D341Med (cell line): ENCODE results near the gene GATAD1.
"Not testable (repeated sequence)": the region's sequence is repeated elsewhere in the genome, so short reads cannot be mapped to it uniquely, and the experiment has no call there.

ENCODE experiments used
- DNase-seq: peaks from one replicate; pipeline ENCODE4 v3.0.0; 2012; ENCODE audit warnings: low spot score

The GATAD1 gene, protein sequence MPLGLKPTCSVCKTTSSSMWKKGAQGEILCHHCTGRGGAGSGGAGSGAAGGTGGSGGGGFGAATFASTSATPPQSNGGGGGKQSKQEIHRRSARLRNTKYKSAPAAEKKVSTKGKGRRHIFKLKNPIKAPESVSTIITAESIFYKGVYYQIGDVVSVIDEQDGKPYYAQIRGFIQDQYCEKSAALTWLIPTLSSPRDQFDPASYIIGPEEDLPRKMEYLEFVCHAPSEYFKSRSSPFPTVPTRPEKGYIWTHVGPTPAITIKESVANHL

DNA sequence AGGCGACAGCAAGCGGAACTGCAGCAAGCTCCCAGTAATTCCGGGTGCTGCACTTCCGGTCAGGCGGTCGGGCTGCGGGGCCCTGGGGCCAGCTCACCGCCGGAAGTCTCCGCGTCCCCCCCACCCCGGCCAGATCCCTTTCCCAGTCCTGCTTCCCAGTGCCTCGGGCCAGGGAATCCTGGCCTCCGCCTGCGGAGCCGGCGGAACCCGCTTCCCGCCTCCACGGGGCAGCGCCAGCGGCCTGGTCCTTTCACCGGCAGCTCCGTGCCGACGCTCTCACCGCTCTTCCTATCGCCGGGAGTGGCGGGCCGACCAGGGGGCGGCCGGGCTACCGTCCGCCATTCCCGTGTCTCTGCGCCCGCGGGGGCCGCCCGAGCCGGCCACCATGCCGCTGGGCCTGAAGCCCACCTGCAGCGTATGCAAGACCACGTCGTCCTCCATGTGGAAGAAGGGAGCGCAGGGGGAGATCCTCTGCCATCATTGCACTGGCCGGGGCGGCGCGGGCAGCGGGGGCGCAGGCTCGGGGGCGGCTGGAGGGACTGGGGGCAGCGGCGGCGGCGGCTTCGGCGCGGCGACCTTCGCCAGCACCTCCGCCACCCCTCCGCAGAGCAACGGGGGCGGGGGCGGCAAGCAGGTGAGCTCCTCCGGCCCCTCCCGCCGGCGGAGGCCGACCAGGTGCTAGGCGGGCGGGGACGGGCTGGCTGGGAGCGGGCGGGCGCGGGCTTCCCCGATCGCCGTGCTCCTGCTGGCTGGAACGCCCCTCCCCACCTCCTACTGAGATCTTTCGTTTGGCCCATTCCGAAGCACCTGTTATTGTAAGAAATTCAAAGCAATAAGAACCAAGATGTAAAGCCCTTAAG is at the start of gene GATAD1:
GATAD1 (plus strand) TSS at position 138 of the 860 bp plus-strand sequence; CDS start at position 386, 248 bp downstream.
- DNase-seq = peak; percentile 94

GRCh38 chr7:92397542-92397941 is 49.7 kb upstream of the GATAD1 start:
- no peak for DNase-seq

DNA sequence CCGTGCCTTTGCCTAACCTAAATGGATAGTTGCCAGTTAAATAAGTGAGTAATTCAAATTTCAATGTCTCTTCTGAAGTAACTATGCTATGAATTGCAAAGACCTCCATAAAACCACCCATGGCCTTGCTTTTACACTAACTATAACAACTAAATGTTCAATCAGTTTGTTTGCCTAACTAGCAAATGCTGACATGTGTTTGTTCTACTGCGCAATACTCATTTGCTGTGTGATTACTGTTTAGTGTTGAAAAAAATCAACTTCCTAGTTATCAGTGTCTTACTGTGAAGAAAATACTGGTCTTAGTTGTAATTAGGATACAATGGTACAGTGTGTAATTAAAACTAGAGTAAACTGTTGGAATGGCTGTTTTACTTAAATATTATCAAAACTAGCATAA is 47.3 kb upstream of the GATAD1 start:
- DNase-seq = no peak

DNA sequence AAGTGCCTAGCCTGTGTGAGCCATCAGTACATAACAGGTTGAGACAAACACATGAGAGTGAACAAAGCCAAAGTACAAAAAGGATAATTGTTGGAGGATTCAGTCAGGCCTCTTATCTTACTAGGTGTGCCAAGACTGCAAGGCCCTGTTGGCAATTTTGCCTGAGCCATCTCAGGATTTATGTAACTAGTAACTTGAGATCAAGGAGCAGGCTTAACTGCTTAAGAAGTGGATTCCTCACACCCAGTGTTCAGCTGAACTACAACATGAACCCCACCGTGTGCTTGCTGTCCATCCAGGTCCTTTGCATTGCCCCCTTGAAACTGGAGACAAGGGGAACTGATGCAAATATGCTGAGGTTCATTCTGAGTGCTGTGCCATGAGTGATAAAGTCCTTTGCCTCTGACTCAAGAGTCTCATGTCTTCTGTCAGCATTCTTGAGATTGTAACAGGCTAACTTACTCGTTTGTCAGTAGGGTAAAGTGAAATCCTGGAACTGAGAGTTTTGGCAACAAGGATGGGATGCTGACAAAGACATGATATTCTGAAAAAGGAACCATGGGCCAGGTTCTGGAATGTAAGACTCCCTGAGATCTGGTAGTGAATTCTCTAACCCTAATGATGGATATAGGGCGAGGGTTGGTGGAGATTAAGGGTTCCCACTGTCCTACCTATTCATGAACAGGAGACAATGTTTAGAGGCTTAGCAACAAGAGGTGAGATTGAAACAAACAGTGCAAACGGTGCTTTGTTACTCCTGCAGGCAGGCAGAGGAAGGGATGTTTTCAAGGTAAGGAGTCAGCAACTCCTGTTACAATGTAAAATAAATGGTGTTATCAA is 44.1 kb upstream of the GATAD1 start:
- DNase-seq = no peak

DNA sequence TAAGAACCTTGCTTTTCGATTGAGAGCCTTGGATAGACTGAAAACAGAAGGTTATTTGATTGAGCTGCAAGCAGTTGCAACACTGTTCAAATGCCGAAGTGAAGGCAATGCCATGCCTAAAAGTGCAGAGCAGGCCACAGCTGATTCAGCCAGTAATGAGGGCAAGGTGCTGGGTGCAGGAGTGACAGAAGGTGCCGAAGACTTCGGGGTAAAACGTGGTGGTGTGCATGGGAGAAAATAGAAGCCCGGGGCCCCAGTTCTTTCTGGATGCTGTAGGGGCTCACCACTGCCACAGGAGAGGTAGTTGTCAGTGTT is 43.6 kb upstream of the GATAD1 start:
- DNase-seq = no peak

GRCh38 chr7:92404170-92404614 is 43.1 kb upstream of the GATAD1 start:
- DNase-seq = no peak

DNA sequence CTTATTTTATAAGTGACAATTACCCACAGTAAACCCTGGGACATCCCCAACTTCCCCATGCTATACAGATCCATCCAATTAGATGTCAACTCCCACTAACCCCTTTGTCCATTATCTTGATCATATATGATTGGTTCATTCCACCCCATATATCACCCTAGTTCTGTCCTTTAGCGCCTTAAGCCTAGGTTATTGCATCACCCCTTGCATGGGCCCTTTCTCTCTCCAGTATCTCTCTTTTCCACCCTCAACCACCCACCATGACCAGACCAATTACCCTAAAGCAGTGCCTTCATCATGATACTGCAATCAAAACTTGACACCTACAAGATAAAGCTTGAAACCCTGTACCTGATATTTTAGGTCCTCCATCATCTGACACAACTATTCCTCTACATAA is 37.9 kb upstream of the GATAD1 start:
- DNase-seq = no peak

DNA sequence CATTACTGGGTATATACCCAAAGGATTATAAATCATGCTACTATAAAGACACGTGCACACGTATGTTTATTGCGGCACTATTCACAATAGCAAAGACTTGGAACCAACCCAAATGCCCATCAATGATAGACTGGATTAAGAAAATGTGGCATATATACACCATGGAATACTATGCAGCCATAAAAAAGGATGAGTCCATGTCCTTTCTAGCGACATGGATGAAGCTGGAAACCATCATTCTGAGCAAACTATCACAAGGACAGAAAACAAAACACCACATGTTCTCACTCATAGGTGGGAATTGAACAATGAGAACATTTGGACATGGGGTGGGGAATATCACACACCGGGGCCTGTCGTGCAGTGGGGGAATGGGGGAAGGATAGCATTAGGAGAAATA is 37.1 kb upstream of the GATAD1 start:
- DNase-seq = not testable (repeated sequence)

GRCh38 chr7:92412745-92413144 is 34.5 kb upstream of the GATAD1 start:
- DNase-seq = no peak

DNA sequence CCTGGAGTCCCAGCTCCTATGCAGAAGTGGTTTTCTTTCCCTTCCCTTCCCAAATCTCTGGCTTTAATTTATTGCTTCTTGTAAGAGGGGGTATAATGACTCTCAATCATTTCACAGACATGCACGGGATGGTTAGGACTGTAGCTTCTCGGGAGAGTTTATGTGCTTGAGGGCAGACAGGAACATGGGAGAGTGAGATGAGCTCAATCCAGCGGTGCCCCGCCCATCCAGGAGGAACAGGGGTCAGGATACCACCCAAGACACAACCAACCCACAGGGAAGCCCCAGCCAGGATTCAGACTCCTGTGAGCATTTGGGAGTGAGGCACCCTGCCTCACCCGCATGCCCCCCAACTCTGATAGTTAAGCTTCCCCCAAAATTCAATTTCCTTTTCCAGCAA is 33.7 kb upstream of the GATAD1 start:
- no peak for DNase-seq

DNA sequence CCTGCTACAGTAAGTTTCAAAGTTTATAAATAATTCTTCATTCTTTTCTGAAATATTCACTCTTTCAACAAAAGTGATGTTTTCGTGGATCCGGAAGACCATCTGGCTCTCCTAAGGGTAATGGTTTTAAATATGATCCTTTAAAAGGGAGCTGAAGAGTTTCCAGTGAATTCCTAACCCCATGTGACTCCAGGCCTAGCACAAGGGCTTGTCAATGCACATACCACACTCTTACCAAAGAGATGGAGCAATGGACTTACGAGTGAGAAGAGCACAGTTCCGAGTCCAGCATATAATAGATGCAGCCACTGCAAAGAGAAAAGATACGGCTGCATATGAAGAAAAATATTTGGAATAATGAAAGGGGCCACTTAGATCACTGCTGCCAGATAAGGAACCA is 32.1 kb upstream of the GATAD1 start:
- no peak for DNase-seq

- DNase-seq = no peak
Observed at GRCh38 chr7:92417913-92418312, 29.4 kb upstream of the GATAD1 start.

DNA sequence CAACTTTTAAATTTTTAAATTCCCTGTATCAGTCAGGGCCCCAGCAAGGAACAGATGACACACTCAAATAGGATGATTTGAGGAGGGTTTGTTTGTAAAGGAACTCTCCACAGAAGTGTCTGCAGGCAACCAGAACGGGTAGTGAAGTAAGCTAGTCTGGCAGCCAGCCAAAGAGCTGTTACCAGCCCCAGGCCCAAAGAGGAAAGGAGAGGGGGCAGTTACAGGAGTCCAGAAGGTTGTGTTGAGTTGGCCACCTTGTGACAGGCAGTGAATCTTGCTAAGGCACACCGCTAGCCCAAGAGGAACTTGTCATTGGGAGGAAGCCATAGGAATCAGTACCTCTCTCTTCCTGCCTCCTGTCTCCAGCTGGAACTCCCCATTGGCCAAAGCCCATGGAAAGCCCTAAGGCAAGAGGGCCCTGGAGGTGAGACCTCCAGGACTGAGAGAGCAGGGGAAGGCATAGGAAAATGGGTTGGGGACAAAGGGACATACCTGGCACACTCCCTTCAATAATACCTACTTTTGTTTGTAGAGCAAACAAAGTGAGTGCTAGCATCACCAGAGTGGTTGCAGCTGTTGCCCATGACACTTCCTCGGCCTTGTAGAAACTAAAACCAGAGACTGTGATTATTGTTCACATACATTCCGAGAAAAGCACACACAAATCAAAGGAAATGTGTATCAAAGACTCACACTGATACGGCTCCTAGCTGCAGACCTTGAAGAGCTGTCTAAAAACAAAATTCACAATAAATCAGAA is 25.4 kb upstream of the GATAD1 start:
- DNase-seq = no peak

- no peak for DNase-seq
Observed at GRCh38 chr7:92422926-92423325, 24.4 kb upstream of the GATAD1 start.

GRCh38 chr7:92423710-92424131 is 23.6 kb upstream of the GATAD1 start:
- DNase-seq = no peak

GRCh38 chr7:92425311-92425947 is 21.9 kb upstream of the GATAD1 start:
- DNase-seq = no peak

DNA sequence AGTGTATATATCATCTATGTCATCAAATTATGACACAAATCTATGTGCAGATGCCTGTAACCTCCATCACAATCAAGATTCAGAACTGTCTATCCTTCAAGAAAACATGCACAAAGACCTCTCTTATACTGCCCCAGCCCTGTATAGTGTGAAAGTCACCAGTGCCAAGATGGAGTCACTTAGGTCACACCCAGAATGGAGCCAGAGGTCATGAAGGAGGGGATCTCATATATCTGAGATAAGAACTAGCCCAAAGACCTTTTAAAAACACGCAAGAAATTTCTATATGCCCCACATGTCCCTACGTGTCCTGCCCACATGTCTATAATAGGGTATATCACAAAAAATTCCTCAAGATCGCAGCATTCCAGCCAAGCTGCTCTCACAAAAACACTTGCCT is 20.1 kb upstream of the GATAD1 start:
- no peak for DNase-seq

DNA sequence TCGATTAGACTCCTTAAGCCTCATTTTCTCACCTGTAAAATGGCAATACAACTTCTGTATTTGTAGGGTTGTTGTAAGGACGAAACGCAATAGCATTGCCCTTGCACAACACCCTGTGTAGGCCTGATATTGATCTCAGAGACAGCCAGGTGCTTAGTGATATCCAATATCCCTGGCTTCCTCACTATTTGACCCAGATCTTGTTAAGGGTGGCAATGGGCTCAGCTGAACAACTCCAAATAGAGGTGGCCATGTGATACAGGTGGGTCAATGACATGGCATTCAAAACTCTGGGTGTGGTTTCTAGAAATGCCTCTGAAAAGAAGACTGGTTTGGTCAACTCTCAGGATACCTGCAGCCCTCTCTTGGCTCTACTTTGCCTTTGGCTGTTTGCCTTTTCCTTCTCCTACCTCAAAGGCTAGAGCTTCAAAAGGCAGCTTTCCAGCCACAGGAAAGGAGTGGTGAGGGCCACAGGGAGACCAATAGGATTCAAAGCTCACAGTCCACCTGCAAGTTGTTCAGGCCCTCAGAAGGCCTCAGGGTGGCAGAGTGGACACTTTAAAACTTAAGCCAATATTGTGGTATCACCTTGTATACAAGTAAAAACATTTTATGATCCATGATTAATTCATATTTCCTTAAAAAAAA is 14.9 kb upstream of the GATAD1 start:
- no peak for DNase-seq

DNA sequence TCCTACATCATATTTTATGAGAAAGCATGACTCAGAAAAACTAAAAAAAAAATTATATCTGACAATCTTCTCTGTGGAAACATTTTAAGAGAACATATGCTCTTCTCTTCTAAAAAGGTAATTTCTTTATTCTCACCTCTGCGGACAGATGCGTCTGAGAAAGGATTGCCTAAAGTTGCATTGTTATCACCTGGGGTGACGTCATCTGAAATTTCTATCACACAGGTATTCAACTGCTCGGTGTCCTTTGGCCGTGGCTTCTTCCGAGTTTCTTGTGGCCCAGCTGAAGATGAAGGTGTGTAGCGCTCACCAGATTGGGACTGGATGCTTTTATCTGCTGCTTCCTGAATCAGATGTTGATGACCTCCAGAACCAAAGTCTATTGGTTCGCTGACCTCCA is 14.3 kb upstream of the GATAD1 start:
- DNase-seq = no peak

GRCh38 chr7:92435542-92435941 is 11.7 kb upstream of the GATAD1 start:
- DNase-seq = no peak
